GM18498 (cell line): ENCODE measurements around the gene PDRG1.

Experiments
- ATAC-seq: cut with Tn5 transposase; IDR thresholded peaks from one replicate; pipeline ENCODE4 v1.9.1; 2021; ENCODE audit warnings: mild to moderate bottlenecking, moderate library complexity; ENCODE audit not compliant: unreplicated experiment

Gene PDRG1

DNA sequence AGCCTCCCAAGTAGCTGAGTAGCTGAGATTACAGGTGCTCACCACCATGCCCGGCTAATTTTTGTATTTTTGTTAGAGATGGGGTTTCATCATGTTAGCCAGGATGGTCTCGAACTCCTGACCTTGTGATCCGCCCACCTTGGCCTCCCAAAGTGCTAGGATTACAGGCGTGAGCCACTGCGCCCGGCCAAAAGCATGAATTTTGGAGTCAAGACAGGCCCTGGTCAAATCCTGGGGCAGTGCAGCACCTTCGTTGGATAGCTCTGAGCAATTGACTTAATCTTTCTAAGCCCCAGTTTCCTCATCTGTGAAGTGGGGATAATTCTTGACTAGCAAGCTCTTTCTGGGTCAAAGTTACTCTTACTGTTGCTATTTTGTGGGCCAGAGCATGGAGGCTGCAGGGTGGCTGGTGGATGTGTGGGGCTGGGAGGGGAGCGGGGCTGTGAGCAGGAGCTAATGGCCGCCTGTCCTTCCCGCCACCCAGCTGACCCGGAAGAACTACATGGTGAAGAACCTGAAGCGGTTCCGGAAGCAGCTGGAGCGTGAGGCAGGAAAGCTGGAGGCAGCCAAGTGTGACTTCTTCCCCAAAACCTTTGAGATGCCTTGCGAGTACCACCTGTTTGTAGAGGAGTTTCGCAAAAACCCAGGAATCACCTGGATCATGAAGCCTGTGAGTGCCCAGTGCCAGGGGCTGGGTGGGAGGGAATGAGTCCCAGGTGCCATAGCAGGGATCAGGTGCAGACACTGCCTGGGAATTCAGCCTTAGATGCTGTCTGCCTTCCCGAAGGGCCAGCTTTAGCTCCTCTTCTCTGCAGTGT is 42.4 kb downstream of the PDRG1 start:
- ATAC-seq: no peak

DNA sequence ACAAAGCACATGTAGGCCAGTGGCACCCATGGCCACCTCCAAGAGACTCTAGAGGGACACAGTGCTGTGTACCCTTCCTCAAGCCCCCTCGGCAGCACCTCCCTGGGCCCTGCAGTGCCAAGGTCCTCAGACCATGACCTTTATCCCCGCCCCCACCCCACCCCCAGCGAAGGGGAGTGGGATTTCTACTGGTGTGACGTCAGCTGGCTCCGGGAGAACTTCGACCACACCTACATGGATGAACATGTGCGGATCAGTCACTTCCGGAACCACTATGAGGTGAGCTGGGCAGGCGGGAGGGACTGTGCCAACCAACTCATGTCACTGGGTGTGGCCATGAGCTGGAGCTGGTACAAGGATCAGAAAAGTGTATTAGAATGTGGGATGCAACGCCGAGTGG is 43.4 kb downstream of the PDRG1 start:
- no peak for ATAC-seq

DNA sequence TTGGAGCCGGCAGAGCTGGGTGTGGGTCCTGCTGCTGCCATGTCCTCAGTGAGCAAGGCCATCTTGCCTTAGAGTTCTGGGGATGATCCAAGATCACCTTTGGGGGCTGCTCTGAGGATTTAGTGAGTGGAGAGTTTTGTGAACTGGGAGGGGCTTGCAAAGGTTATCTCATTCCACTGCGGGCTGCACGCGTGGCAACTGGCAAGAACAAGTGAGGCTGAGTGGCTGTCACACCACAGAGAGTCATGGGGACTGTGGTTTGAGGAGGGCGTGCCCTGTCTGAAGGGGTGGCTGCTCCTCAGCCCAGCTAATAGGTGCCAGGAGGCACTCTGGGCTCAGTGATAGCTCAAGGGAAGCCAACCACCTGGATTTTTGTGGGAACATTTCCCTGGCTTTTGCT is 43.8 kb downstream of the PDRG1 start:
- ATAC-seq: no peak

DNA sequence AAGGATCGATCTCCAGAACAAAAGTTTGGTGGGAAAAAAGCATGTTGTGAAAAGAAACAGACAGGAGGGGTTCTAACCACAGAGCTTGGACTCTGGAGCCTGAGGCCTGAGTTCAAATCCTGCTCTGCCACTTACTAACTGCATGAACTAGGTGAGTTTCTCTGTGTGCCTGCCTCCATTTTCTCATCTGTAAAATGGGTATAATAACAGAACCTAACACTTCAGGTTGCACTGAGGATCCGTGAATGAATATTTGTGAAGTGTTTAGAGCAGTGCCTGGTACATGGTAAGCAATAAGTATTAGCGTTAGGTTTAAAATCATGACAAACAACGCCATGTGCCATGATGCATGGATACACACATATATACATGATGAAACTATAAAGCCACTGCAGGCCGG is 44.8 kb downstream of the PDRG1 start:
- no peak for ATAC-seq

DNA sequence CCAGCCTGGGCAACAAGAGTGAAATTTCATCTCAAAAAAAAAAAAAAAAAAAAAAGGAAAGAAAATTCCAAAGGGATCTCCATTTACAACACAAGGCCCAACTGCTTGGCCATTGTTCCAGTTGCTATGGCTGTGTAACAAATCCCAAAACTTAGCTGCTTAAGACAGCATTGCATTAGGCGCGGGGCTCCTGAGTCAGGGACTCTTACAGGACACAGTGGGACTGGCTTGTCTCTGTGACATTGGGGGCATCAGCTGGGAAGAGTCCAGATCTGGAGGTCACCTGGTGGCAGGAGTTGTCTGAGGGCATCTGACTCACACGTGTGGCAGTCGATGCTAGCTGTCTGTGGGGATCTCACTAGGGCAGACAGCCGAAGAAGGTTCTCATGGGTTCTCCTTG is 45.8 kb downstream of the PDRG1 start:
- no peak for ATAC-seq

DNA sequence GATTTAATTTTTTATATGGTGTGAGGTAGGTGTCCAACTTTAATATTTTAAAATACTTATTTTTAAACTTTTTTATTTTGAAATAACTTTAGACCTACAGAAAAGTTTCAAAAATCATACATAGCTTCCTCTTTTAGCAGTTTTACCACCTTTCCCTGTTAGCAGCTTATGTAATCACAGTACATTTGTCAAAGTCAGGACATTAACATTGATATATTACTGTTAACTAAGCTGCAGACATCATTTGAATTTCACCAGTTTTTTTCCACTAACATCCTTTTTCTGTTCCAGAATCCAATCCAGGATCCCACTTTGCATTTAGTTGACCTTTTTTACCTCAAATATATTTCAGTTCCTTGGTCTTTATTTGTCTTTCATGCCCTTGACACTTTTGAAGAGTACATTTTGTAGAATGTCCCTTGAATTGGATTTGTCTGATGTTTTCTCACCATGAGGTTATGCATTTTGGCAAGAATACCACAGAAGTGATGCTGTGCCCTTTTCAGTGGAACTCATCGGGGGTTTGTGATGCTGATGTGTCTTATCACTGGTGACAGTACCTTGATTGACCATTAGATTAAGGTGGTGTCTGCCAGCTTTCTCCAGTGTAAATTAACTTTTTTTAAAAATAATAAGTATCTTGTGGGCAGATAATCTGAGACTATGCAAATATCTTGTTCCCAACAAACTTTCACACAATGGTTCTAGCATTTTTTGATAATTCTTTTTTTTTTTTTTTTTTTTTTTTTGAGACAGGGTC is 48.0 kb downstream of the PDRG1 start:
- ATAC-seq: no peak

DNA sequence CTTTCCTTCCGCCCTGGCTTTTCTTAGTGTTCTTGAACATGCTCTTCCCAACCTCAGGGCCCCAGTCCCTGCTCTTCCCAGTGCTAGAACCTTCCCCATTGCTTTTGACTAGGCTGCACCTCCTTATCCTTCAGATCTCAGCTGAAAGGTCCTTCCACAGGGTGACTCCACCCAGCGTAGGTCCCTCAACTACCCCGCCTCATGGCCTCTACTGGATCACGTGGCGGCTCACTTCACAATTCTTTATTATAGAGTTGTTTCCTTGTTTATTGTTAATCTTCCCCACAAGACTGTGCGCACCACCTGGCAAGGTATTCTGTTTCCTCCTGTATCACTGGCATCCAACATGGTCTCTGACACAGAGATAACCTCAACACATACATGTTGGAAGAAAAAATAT is 50.2 kb downstream of the PDRG1 start:
- no peak for ATAC-seq

DNA sequence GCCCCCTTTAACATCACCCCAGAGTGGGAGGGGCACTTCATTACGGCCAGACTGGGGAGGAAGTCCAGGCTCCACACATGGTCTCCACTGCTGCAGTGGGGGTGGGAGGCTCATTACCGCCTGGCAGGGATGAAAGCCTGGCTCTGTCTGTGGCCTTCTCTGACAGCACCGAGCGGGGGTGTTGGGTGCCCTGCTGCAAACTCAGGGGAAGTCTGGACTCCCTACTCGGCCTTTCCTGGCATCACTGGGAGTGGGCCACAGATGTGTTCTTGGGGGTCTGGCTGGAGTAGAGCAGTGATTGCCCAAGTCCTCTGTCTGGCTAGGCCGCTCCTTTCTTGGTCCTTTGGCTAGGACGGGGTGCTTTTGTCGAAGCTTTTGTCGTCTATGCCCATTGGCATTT is 54.3 kb downstream of the PDRG1 start:
- no peak for ATAC-seq

DNA sequence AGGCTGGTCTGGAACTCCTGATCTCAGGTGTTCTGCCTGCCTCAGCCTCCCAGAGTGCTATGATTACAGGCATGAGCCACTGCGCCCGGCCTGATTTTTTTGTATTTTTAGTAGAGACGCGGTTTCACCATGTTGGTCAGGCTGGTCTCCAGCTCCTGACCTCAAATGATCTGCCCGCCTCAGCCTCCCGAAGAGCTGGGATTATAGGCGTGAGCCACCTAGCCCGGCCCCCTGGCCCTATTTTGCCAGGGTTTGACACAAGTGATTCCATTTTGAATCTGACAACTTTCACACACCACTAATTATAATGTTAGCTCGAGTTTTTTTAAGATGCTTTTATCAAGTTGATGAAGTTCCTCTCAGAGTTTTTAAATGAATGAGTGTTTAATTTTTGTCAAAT is 55.8 kb downstream of the PDRG1 start:
- no peak for ATAC-seq

DNA sequence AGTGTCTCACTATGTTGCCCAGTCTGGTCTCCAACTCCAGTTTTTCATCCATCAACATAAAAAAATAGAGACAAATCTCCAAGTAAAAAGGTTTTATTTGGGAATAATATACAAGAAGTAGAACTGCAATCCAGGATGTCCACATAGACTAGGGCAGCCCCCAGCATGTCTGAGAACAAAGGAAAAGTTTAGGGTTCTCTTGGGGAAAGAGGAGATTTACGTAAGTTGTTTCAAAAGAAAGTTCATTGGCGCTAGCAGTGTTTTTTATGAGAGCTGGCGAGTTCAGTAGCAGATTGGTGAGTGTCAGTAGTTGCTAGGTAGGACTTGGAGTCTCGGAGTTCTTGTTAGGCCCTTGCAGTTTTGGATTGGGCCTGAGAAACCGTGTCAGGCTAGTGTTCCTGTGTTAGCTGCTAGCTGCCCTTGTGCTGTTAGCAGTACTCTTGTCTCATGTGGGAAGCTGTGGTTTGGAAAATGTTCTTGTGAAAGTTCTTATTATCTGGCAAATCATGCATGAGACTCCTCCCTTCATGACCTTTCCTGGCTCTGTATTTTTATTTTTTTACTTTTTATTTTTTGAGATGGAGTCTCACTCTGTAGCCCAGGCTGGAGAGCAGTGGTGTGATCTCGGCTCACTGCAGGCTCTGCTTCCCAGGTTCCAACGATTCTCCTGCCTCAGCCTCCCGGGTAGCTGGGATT is 56.7 kb downstream of the PDRG1 start:
- peak; percentile 98 for ATAC-seq
